ENCODE measurements around the gene PTPRN2.
A peak's percentile ranks its signal among the peaks of the same experiment; 100 is the strongest.

Gene PTPRN2

DNA sequence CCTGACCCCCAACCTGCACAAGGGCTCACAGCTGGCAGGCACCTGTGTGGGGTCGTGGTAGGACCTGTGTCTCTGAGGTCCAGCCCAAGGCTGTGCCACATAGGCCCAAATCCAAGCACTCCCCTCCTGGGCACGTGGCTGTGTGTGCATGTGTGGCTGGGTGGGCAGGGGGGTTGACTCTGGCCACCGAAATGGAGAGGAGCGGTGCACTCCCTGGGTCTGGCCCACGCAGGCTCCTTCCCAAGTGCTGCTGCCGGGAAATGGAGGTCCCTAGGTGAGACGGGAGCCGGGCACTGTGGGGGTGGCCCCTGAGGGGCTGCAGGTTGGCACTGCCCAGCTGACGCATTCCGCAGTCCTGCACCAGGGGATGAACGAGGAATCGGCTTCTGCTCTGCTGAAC, 722.7 kb downstream of the PTPRN2 start:
- no peak overlapping the region for H4K91ac ChIP-seq (ENCODE audit: low read depth, low read length, poor library complexity)
- WGBS, 2 donors (ENCODE audit: extremely low coverage in 2 of 2, insufficient read length in 2 of 2, insufficient replicate concordance in 1 of 2): no CpG with 5 or more reads among the region's 12 CpGs

DNA sequence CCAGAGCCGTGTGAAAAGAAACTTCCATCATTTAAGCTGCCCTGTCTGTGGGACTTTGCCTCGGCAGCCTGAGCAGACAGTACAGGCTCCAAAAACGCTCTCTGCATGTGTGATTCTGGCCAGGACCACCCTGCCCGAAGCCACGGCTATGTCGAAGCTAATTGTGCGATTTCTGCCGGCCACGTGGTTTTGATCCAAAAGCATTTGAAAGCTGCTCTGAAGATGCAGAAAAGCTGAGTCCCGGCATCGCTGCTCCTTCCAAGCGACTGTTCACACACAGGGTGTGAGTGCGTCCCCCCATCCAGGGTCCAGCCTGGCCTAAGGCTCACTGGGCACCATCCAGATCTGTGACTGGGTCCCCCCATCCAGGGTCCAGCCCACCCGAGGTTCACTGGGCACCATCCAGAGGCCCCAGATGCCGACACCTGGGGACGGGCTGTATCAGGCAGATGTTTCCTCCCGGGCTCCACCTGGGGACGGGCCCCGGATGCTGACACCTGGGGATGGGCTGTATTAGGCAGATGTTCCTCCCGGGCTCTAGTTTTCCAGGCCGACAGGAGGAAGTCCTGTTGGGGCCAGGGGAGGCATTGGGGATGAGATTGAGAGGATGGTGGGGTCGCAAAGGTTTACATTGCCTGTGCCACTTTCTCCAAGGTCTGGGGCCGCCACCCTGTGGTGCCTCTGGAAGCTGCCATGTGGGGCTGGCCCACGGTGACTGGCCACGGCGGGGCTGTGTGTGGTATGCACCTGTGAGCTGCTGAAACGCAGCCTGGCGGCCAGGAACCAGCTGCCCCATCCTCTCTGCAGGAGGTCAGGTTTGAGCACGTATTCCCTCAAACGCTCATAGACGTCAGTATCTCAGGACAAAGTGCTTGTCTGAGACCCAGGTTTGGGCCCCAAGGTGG, 723.5 kb downstream of the PTPRN2 start:
- H4K8ac ChIP-seq (ENCODE audit: low read depth, low read length): no peak overlapping the region
- H3K23ac ChIP-seq (ENCODE audit: low read depth, low read length, poor library complexity): no peak overlapping the region
- H2BK12ac ChIP-seq (ENCODE audit: low read length): peak overlapping the region; percentile 95
- WGBS, 2 donors (ENCODE audit: extremely low coverage in 2 of 2, insufficient read length in 2 of 2, insufficient replicate concordance in 1 of 2): no CpG with 5 or more reads among the region's 31 CpGs
- no peak overlapping the region for H3K27ac ChIP-seq (replicated peaks; ENCODE audit: low read length)
- H3K27me3 ChIP-seq (ENCODE audit: control insufficient read depth in 3 of 3, insufficient read depth in 3 of 3, low read depth in 1 of 3, low read length in 3 of 3): no peaks in the 10 kb centered on the region
- no peak overlapping the region for H2BK5ac ChIP-seq (ENCODE audit: low read length)
- no peak overlapping the region for H2BK120ac ChIP-seq (ENCODE audit: low read depth, low read length)
- DNase-seq (ENCODE audit: low spot score): no peak
- H3K4me2 ChIP-seq (ENCODE audit: insufficient read depth, low read length, poor library complexity, severe bottlenecking): no peak overlapping the region
- no peak overlapping the region for H4K91ac ChIP-seq (ENCODE audit: low read depth, low read length, poor library complexity)
- H3K4me1 ChIP-seq (ENCODE audit: control insufficient read depth in 2 of 2, insufficient read depth in 1 of 2, low read depth in 1 of 2, low read length in 2 of 2): peaks cover 0 to 8% of the 10 kb centered on the region in 2 donors
- no peak overlapping the region for H3K4ac ChIP-seq (ENCODE audit: low read length)
- peak overlapping the region in 1 of 2 donors; percentile 18 for H3K4me3 ChIP-seq (ENCODE audit: low read length in 2 of 2)
- no peak overlapping the region for H2BK15ac ChIP-seq (ENCODE audit: low read length)
- peak overlapping the region; percentile 93 for H2AK5ac ChIP-seq (ENCODE audit: low read depth, low read length)
- peaks cover 11 to 14% of the 10 kb centered on the region in 2 donors for H3K9me3 ChIP-seq (replicated peaks in 1 of 2; ENCODE audit: control insufficient read depth in 2 of 2, insufficient read depth in 1 of 2, low read depth in 1 of 2, low read length in 2 of 2)
- H2AFZ ChIP-seq (ENCODE audit: low read length): no peak overlapping the region
- no peak overlapping the region for H3K14ac ChIP-seq (ENCODE audit: low read length)
- H3K79me1 ChIP-seq (ENCODE audit: low read depth, low read length): no peaks in the 10 kb centered on the region
- no peak overlapping the region for H3K9ac ChIP-seq (ENCODE audit: low read depth, low read length, poor library complexity)
- H3K18ac ChIP-seq (ENCODE audit: low read length): peak overlapping the region; percentile 86
- no peaks in the 10 kb centered on the region for H3K36me3 ChIP-seq (replicated peaks in 1 of 2; ENCODE audit: control insufficient read depth in 2 of 2, insufficient read depth in 2 of 2, low read length in 2 of 2)

More for the DNA sequence above, 722.7 kb downstream of the PTPRN2 start:
- H2BK15ac ChIP-seq (ENCODE audit: low read length): no peak overlapping the region
- no peaks in the 10 kb centered on the region for H3K27me3 ChIP-seq (ENCODE audit: control insufficient read depth in 3 of 3, insufficient read depth in 3 of 3, low read depth in 1 of 3, low read length in 3 of 3)
- peak overlapping the region; percentile 50 for H3K14ac ChIP-seq (ENCODE audit: low read length)
- no peak overlapping the region for H3K27ac ChIP-seq (replicated peaks; ENCODE audit: low read length)
- H2BK12ac ChIP-seq (ENCODE audit: low read length): peak overlapping the region; percentile 95
- H3K79me1 ChIP-seq (ENCODE audit: low read depth, low read length): no peaks in the 10 kb centered on the region
- H3K9ac ChIP-seq (ENCODE audit: low read depth, low read length, poor library complexity): no peak overlapping the region
- peaks cover 13 to 14% of the 10 kb centered on the region in 2 donors for H3K9me3 ChIP-seq (replicated peaks in 1 of 2; ENCODE audit: control insufficient read depth in 2 of 2, insufficient read depth in 1 of 2, low read depth in 1 of 2, low read length in 2 of 2)
- peak overlapping the region in 1 of 2 donors; percentile 18 for H3K4me3 ChIP-seq (ENCODE audit: low read length in 2 of 2)
- H2AFZ ChIP-seq (ENCODE audit: low read length): no peak overlapping the region
- H3K36me3 ChIP-seq (replicated peaks in 1 of 2; ENCODE audit: control insufficient read depth in 2 of 2, insufficient read depth in 2 of 2, low read length in 2 of 2): no peaks in the 10 kb centered on the region
- H3K4me1 ChIP-seq (ENCODE audit: control insufficient read depth in 2 of 2, insufficient read depth in 1 of 2, low read depth in 1 of 2, low read length in 2 of 2): peaks cover 0 to 8% of the 10 kb centered on the region in 2 donors
- no peak overlapping the region for H3K4ac ChIP-seq (ENCODE audit: low read length)
- H4K8ac ChIP-seq (ENCODE audit: low read depth, low read length): no peak overlapping the region
- peak overlapping the region; percentile 44 for H3K18ac ChIP-seq (ENCODE audit: low read length)
- H3K23ac ChIP-seq (ENCODE audit: low read depth, low read length, poor library complexity): peak overlapping the region; percentile 52
- H3K4me2 ChIP-seq (ENCODE audit: insufficient read depth, low read length, poor library complexity, severe bottlenecking): no peak overlapping the region
- peak overlapping the region; percentile 93 for H2AK5ac ChIP-seq (ENCODE audit: low read depth, low read length)
- no peak overlapping the region for H2BK5ac ChIP-seq (ENCODE audit: low read length)
- no peak overlapping the region for H2BK120ac ChIP-seq (ENCODE audit: low read depth, low read length)
- no peak for DNase-seq (ENCODE audit: low spot score)

DNA sequence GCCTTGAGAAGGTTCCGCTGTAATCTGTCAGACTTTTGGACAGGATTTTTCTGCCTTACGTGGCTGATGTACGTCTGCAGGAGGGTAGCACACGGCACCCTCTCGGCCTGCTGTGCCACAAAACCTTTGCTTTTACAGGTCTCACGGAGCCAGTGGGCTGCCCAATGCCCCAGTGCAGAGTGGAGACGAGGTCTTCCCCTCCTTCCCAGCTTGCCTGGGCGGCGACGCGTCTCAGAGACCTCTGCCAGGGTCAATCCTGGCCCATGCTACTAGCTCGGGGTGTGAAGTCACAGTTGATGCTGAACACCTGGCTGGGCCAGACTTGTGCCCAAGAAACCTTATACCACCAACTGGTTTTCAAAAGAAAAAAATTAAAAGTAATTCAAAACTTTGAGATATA, 724.4 kb downstream of the PTPRN2 start:
- no peak overlapping the region for H2BK15ac ChIP-seq (ENCODE audit: low read length)
- H3K18ac ChIP-seq (ENCODE audit: low read length): peak overlapping the region; percentile 27
- no peaks in the 10 kb centered on the region for H3K79me1 ChIP-seq (ENCODE audit: low read depth, low read length)
- no peak overlapping the region for H3K27ac ChIP-seq (replicated peaks; ENCODE audit: low read length)
- H3K36me3 ChIP-seq (replicated peaks in 1 of 2; ENCODE audit: control insufficient read depth in 2 of 2, insufficient read depth in 2 of 2, low read length in 2 of 2): no peaks in the 10 kb centered on the region
- no peak overlapping the region for H4K8ac ChIP-seq (ENCODE audit: low read depth, low read length)
- H3K14ac ChIP-seq (ENCODE audit: low read length): no peak overlapping the region
- H3K4me1 ChIP-seq (ENCODE audit: control insufficient read depth in 2 of 2, insufficient read depth in 1 of 2, low read depth in 1 of 2, low read length in 2 of 2): peaks cover 0 to 8% of the 10 kb centered on the region in 2 donors
- H3K23ac ChIP-seq (ENCODE audit: low read depth, low read length, poor library complexity): no peak overlapping the region
- no peak overlapping the region for H3K4ac ChIP-seq (ENCODE audit: low read length)
- no peak for DNase-seq (ENCODE audit: low spot score)
- H4K91ac ChIP-seq (ENCODE audit: low read depth, low read length, poor library complexity): no peak overlapping the region
- no peak overlapping the region for H3K4me2 ChIP-seq (ENCODE audit: insufficient read depth, low read length, poor library complexity, severe bottlenecking)
- peaks cover 10 to 11% of the 10 kb centered on the region in 2 donors for H3K9me3 ChIP-seq (replicated peaks in 1 of 2; ENCODE audit: control insufficient read depth in 2 of 2, insufficient read depth in 1 of 2, low read depth in 1 of 2, low read length in 2 of 2)
- no peak overlapping the region for H2BK120ac ChIP-seq (ENCODE audit: low read depth, low read length)
- H2AFZ ChIP-seq (ENCODE audit: low read length): no peak overlapping the region
- peak overlapping the region; percentile 71 for H2AK5ac ChIP-seq (ENCODE audit: low read depth, low read length)
- H3K27me3 ChIP-seq (ENCODE audit: control insufficient read depth in 3 of 3, insufficient read depth in 3 of 3, low read depth in 1 of 3, low read length in 3 of 3): no peaks in the 10 kb centered on the region
- no CpG with 5 or more reads among the region's 12 CpGs for WGBS, 2 donors (ENCODE audit: extremely low coverage in 2 of 2, insufficient read length in 2 of 2, insufficient replicate concordance in 1 of 2)
- peak overlapping the region; percentile 15 for H3K9ac ChIP-seq (ENCODE audit: low read depth, low read length, poor library complexity)
- H3K4me3 ChIP-seq (ENCODE audit: low read length in 2 of 2): no peak overlapping the region
- no peak overlapping the region for H2BK5ac ChIP-seq (ENCODE audit: low read length)
- no peak overlapping the region for H2BK12ac ChIP-seq (ENCODE audit: low read length)

DNA sequence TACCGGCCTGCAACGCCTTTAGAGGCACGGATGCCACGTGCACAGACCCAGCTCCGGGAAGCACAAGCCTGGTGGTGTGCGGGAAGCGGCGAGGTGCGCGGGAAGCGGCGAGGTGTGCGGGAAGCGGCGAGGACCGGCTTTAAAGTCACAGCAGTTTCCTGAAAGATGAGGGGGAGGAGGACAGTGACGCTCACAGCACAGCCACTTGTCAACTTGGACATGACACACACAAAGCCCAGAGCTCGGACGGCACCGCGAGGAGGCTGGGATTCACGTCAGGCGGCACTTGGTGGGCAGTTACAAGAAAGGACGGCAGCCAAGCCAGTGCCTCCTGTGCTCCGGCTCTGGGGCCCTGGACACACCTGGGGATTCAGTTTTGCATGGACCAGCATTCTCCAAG, 724.9 kb downstream of the PTPRN2 start:
- Histone ChIP-seq H3K27me3 (ENCODE audit: control insufficient read depth in 3 of 3, insufficient read depth in 3 of 3, low read depth in 1 of 3, low read length in 3 of 3) (no peaks in the 10 kb centered on the region), H3K4me3 (ENCODE audit: low read length in 2 of 2) (no peak overlapping the region), H3K4me1 (ENCODE audit: control insufficient read depth in 2 of 2, insufficient read depth in 1 of 2, low read depth in 1 of 2, low read length in 2 of 2) (peaks cover 0 to 8% of the 10 kb centered on the region in 2 donors), H2BK120ac (ENCODE audit: low read depth, low read length) (no peak overlapping the region), H3K14ac (ENCODE audit: low read length) (peak overlapping the region; percentile 11), H3K4me2 (ENCODE audit: insufficient read depth, low read length, poor library complexity, severe bottlenecking) (no peak overlapping the region), H3K4ac (ENCODE audit: low read length) (no peak overlapping the region), H3K79me1 (ENCODE audit: low read depth, low read length) (no peaks in the 10 kb centered on the region), H2AFZ (ENCODE audit: low read length) (no peak overlapping the region), H4K91ac (ENCODE audit: low read depth, low read length, poor library complexity) (no peak overlapping the region), H2AK5ac (ENCODE audit: low read depth, low read length) (peak overlapping the region; percentile 71), H3K9me3 (replicated peaks in 1 of 2; ENCODE audit: control insufficient read depth in 2 of 2, insufficient read depth in 1 of 2, low read depth in 1 of 2, low read length in 2 of 2) (peaks cover 6 to 8% of the 10 kb centered on the region in 2 donors), H2BK15ac (ENCODE audit: low read length) (no peak overlapping the region), H3K27ac (replicated peaks; ENCODE audit: low read length) (no peak overlapping the region), H3K36me3 (replicated peaks in 1 of 2; ENCODE audit: control insufficient read depth in 2 of 2, insufficient read depth in 2 of 2, low read length in 2 of 2) (no peaks in the 10 kb centered on the region), H4K8ac (ENCODE audit: low read depth, low read length) (no peak overlapping the region), H3K18ac (ENCODE audit: low read length) (peak overlapping the region; percentile 61), H2BK5ac (ENCODE audit: low read length) (no peak overlapping the region), H3K9ac (ENCODE audit: low read depth, low read length, poor library complexity) (peak overlapping the region; percentile 57), H2BK12ac (ENCODE audit: low read length) (no peak overlapping the region), H3K23ac (ENCODE audit: low read depth, low read length, poor library complexity) (no peak overlapping the region)
- WGBS, 2 donors (ENCODE audit: extremely low coverage in 2 of 2, insufficient read length in 2 of 2, insufficient replicate concordance in 1 of 2): no CpG with 5 or more reads among the region's 25 CpGs
- no peak for DNase-seq (ENCODE audit: low spot score)
